ENCODE results near the gene INO80D. TPM values are rescaled to one million over a fixed set of nuclear protein-coding genes. Genes with fewer than 3 reads are reported as not detected.
A peak's percentile ranks its signal among the peaks of the same experiment; 100 is the strongest.
"Not testable (repeated sequence)": the region's sequence is repeated elsewhere in the genome, so short reads cannot be mapped to it uniquely, and the experiment has no call there.

INO80D gene, protein sequence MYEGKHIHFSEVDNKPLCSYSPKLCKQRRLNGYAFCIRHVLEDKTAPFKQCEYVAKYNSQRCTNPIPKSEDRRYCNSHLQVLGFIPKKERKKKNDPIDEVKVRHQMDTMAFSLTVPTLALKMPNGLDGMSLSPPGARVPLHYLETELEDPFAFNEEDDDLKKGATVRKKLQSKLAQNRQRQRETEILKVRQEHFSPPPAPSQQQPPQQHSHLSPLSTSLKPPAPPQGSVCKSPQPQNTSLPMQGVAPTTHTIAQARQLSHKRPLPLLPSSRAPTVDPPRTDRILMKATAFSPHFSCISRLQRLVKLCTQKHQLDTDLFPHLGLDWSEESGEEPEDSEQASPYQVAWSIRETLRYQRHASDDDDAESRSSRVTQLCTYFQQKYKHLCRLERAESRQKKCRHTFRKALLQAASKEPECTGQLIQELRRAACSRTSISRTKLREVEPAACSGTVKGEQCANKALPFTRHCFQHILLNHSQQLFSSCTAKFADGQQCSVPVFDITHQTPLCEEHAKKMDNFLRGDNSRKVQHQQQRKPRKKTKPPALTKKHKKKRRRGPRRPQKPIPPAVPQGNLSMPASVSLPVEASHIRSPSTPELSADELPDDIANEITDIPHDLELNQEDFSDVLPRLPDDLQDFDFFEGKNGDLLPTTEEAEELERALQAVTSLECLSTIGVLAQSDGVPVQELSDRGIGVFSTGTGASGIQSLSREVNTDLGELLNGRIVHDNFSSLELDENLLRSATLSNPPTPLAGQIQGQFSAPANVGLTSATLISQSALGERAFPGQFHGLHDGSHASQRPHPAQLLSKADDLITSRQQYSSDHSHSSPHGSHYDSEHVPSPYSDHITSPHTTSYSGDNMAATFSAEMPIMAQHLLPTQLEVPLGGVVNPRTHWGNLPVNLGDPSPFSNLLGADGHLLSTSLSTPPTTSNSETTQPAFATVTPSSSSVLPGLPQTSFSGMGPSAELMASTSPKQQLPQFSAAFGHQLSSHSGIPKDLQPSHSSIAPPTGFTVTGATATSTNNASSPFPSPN
- total RNA-seq (10 to 100 TPM; 16.8 to 37.6 (median 26.2) TPM), polyA plus RNA-seq (1 to 10 TPM; 3.2 to 4.3 TPM)
- long read RNA-seq, donor 1, partial matches to known transcripts = 34 of 53 reads
- long read RNA-seq, donor 1, other reads (novel, unspliced or antisense) = 19 of 53 reads
- long read RNA-seq, donor 2 = 0 reads
- long read RNA-seq, donor 3, partial matches to known transcripts = 1 of 3 reads
- long read RNA-seq, donor 3, other reads (novel, unspliced or antisense) = 2 of 3 reads

DNA sequence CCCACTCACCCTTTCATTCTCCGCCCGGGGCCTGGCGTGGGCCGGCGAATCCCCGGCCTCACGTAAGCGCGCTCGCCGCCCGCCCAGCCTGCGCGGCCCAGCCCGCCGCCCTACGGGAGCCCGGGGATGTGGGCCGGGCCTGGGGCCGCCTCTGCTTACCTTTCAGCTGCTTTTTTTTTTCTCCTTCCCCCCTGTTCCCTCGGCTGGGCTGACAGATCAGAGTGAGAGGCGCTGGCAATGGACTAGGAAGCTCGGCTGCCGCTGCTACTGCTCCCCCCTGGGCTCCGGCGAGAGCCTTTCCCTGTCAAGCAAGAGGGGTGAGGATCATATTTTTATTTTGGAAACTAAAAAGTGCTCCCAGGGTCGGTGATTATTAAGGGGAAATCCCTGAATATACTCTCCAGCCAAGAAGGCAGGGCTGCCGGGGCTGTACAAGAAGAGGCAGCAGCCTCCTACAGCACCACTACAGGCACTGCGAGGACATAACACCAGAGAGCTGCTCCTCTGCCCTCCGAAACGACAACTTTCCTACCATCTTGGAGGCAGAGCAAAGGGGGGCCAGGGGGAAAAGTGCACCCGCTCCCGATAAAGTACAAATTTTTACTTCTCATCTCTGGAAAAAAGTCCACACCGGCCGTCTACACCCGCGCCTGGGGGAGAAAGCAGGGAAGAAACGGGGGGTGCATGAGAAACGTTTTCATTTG, at the start of gene INO80D:
INO80D (minus strand) TSS at position 433 of the 704 bp plus-strand sequence. CDS start 23,158 bp downstream, outside the sequence.
- DNase-seq = peak; percentile 70 to 80 (median 75)
- peak within 1 kb of the TSS; percentile 52 for H3K4me3 ChIP-seq
- H3K4me1 ChIP-seq (ENCODE audit: insufficient read depth) = peaks cover 2% of the 10 kb centered on the region
- 0% methylated on average over 39 of the region's 39 CpGs for WGBS, 3 donors
- no peaks in the 10 kb centered on the region for H3K27me3 ChIP-seq
- peak within 1 kb of the TSS; percentile 100 for H3K27ac ChIP-seq
- H3K36me3 ChIP-seq = no peaks in the 10 kb centered on the region
- intact Hi-C loops (cut with DNase I) = no loop called here
- no peaks in the 10 kb centered on the region for H3K9me3 ChIP-seq
- TF ChIP-seq, protein P1, sequence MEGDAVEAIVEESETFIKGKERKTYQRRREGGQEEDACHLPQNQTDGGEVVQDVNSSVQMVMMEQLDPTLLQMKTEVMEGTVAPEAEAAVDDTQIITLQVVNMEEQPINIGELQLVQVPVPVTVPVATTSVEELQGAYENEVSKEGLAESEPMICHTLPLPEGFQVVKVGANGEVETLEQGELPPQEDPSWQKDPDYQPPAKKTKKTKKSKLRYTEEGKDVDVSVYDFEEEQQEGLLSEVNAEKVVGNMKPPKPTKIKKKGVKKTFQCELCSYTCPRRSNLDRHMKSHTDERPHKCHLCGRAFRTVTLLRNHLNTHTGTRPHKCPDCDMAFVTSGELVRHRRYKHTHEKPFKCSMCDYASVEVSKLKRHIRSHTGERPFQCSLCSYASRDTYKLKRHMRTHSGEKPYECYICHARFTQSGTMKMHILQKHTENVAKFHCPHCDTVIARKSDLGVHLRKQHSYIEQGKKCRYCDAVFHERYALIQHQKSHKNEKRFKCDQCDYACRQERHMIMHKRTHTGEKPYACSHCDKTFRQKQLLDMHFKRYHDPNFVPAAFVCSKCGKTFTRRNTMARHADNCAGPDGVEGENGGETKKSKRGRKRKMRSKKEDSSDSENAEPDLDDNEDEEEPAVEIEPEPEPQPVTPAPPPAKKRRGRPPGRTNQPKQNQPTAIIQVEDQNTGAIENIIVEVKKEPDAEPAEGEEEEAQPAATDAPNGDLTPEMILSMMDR (IDR thresholded peaks at IDR 0.05) = peak; percentile 32 to 62 (median 57)
- TF ChIP-seq EP300 (IDR thresholded peaks at IDR 0.05) (no peak), POLR2A (IDR thresholded peaks at IDR 0.05) (peak; percentile 36)

DNA sequence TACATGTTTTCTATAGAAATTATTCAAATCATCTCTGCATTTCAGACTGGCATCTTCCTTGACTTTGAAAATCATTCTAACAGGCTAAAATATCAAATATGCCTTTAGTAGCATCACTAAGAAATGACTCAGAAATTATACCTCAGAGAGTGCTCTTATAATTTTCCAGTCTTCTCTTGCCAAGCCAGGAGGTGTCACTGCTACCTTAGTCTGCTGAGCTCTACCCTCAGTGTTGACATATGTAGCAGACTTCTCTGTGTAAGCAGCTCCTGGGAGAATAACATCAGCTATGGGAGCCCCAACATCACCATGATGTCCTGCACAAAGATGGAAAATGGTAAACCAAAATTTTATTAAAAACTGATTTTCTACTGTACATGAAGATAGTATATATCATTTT, 41.7 kb upstream of the INO80D start:
- Histone ChIP-seq H3K27me3 (no peaks in the 10 kb centered on the region), H3K4me1 (ENCODE audit: insufficient read depth) (no peaks in the 10 kb centered on the region), H3K27ac (no peak overlapping the region), H3K4me3 (no peak overlapping the region), H3K9me3 (no peaks in the 10 kb centered on the region), H3K36me3 (no peaks in the 10 kb centered on the region)
- no peak for DNase-seq
- intact Hi-C loops (cut with DNase I) = no loop called here
- TF ChIP-seq EP300 (IDR thresholded peaks at IDR 0.05) = no peak
- TF ChIP-seq, protein P1 (IDR thresholded peaks at IDR 0.05) = no peak
- TF ChIP-seq POLR2A (IDR thresholded peaks at IDR 0.05) = no peak

DNA sequence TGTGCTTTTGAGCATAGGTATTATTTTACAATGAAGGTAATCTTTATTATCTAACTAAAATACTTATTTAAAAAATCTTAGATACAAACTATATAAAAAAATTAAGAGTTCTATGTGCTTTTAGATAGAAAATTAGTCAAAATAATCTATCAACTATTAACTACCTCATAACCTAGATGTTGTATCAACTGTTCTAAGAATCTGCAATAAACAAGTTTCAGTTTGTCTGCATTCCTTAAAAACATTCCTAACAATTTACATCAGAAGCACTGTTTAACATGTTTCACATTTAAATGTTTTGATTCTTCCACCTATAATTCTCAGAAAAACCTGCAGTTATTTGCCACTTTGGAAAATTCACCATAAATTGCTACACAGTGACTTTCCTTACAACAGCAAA, 39.9 kb upstream of the INO80D start:
- no peak for TF ChIP-seq EP300 (IDR thresholded peaks at IDR 0.05)
- TF ChIP-seq, protein P1 (IDR thresholded peaks at IDR 0.05) = no peak
- Histone ChIP-seq H3K27me3 (no peaks in the 10 kb centered on the region), H3K9me3 (peaks cover 0 to 2% of the 10 kb centered on the region in 2 donors), H3K36me3 (no peaks in the 10 kb centered on the region), H3K4me3 (no peak overlapping the region), H3K4me1 (ENCODE audit: insufficient read depth) (no peaks in the 10 kb centered on the region), H3K27ac (no peak overlapping the region)
- intact Hi-C loops (cut with DNase I) = no loop called here
- DNase-seq = no peak

DNA sequence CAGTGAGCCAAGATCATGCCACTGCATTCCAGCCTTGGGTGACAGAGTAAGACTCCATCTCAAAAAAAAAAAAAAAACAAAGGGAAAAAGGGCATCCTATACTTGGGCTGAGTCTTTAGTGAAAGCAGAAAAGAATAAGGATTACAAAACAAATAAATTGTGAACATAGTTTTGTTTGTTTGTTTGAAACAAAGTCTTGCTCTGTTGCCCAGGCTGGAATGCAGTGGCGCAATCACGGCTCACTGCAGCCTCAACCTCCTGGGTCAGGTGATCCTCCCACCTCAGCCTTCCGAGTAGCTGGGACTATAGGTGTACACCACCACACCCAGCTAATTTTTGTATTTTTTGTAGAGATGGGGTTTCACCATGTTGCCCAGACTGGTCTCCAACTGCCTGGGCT, 36.6 kb upstream of the INO80D start:
- H3K36me3 ChIP-seq; DNase-seq; H3K4me1 ChIP-seq (ENCODE audit: insufficient read depth); H3K9me3 ChIP-seq; H3K27ac ChIP-seq; H3K27me3 ChIP-seq; intact Hi-C loops (cut with DNase I); H3K4me3 ChIP-seq: not testable (repeated sequence)
- WGBS, 3 donors = 98 to 99% (median 98%) methylated on average over 3 of the region's 3 CpGs
